WTC11 (cell line): Measurements from ENCODE around the gene CTTN. TPM values are rescaled to one million over a fixed set of nuclear protein-coding genes. Genes with fewer than 3 reads are reported as not detected.
A peak's percentile ranks its signal among the peaks of the same experiment; 100 is the strongest.

Experiments used
- ATAC-seq: fragments of 200-7000 bp; cut with Tn5 transposase; 2 replicates; pipeline ENCODE4 v1.10.0; 2021; ENCODE audit warnings: mild to moderate bottlenecking, moderate library complexity
- CTCF ChIA-PET: fragments of 300-600 bp; sonication (Branson Sonifier 250); formaldehyde crosslinking; loops from one replicate; lab custom pipeline; 2021; ENCODE audit warnings: antibody characterized with exemption; lab: Charles Lee
- POLR2A ChIA-PET: fragments of 350-600 bp; sonication (Branson Sonifier 250); formaldehyde crosslinking; loops from one replicate; lab custom pipeline; 2021; ENCODE audit warnings: antibody characterized with exemption; lab: Charles Lee
- DNase-seq: peaks from one replicate; pipeline ENCODE4 v3.0.0; 2021; ENCODE audit warnings: low spot score
- H3K27ac Mint-ChIP-seq: 2 replicates; pipeline ENCODE4 v1.8.0; 2021; ENCODE audit warnings: mixed read lengths
- H3K27me3 Mint-ChIP-seq: 2 replicates; pipeline ENCODE4 v1.8.0; 2021; ENCODE audit warnings: low read depth, mild to moderate bottlenecking, moderate library complexity, mixed read lengths
- H3K36me3 Mint-ChIP-seq: 2 replicates; pipeline ENCODE4 v1.8.0; 2021; ENCODE audit warnings: mixed read lengths
- H3K4me1 Mint-ChIP-seq: 2 replicates; pipeline ENCODE4 v1.8.0; 2022; ENCODE audit warnings: mixed read lengths
- H3K4me3 Mint-ChIP-seq: 2 replicates; pipeline ENCODE4 v1.8.0; 2021; ENCODE audit warnings: mild to moderate bottlenecking, moderate library complexity, mixed read lengths
- H3K9me3 Mint-ChIP-seq: 2 replicates; pipeline ENCODE4 v1.8.0; 2021; ENCODE audit warnings: mixed read lengths
- ATF1 ChIP-seq: sonication (generic); formaldehyde crosslinking; IDR thresholded peaks from 2 replicates; pipeline ENCODE4 v1.8.1; 2023; ENCODE audit warnings: mild to moderate bottlenecking, moderate library complexity, missing genetic modification reagents
- ATF2 ChIP-seq: sonication (generic); formaldehyde crosslinking; IDR thresholded peaks from 2 replicates; pipeline ENCODE4 v1.8.1; 2022; ENCODE audit warnings: low read depth, missing genetic modification reagents, borderline replicate concordance
- ATF6 ChIP-seq: sonication (generic); formaldehyde crosslinking; IDR thresholded peaks from 2 replicates; pipeline ENCODE4 v1.8.1; 2023; ENCODE audit warnings: mild to moderate bottlenecking, missing genetic modification reagents
- ERG ChIP-seq: fragments of 250-450 bp; sonication (Bioruptor Pico); IDR thresholded peaks from 2 replicates; pipeline ENCODE4 v1.8.0; 2021; ENCODE audit warnings: mild to moderate bottlenecking
- ETV6 ChIP-seq: sonication (generic); formaldehyde crosslinking; IDR thresholded peaks from 2 replicates; pipeline ENCODE4 v1.8.1; 2022; ENCODE audit warnings: mild to moderate bottlenecking, missing genetic modification reagents
- FOXP1 ChIP-seq: sonication (generic); formaldehyde crosslinking; IDR thresholded peaks from 2 replicates; pipeline ENCODE4 v1.8.0; 2022; ENCODE audit warnings: missing genetic modification reagents, mild to moderate bottlenecking, moderate library complexity, borderline replicate concordance
- GRHL2 ChIP-seq: fragments of 250-450 bp; sonication (Bioruptor Pico); IDR thresholded peaks from 2 replicates; pipeline ENCODE4 v1.8.0; 2022; ENCODE audit warnings: mild to moderate bottlenecking, moderate library complexity; ENCODE audit not compliant: insufficient replicate concordance, severe bottlenecking
- NR1H2 ChIP-seq: sonication (generic); formaldehyde crosslinking; IDR thresholded peaks from 2 replicates; pipeline ENCODE4 v1.9.0; 2021; ENCODE audit warnings: mild to moderate bottlenecking, moderate library complexity, missing genetic modification reagents
- NR2C2 ChIP-seq: sonication (generic); formaldehyde crosslinking; IDR thresholded peaks from 2 replicates; pipeline ENCODE4 v1.8.0; 2022; ENCODE audit warnings: mild to moderate bottlenecking, missing genetic modification reagents
- TCF7 ChIP-seq: sonication (generic); formaldehyde crosslinking; IDR thresholded peaks from 2 replicates; pipeline ENCODE4 v1.8.0; 2022; ENCODE audit warnings: mild to moderate bottlenecking, low read depth, missing genetic modification reagents, moderate library complexity
- ZNF121 ChIP-seq: sonication (generic); formaldehyde crosslinking; IDR thresholded peaks from 2 replicates; pipeline ENCODE4 v1.8.0; 2023; ENCODE audit warnings: missing genetic modification reagents
- ZNF219 ChIP-seq: sonication (generic); formaldehyde crosslinking; IDR thresholded peaks from 2 replicates; pipeline ENCODE4 v1.8.0; 2023; ENCODE audit warnings: missing genetic modification reagents, mild to moderate bottlenecking, borderline replicate concordance
- ZNF317 ChIP-seq: sonication (generic); formaldehyde crosslinking; IDR thresholded peaks from 2 replicates; pipeline ENCODE4 v1.8.1; 2023; ENCODE audit warnings: low read depth, mild to moderate bottlenecking, moderate library complexity, missing genetic modification reagents, borderline replicate concordance
- ZNF396 ChIP-seq: fragments of 250-450 bp; sonication (Bioruptor Pico); IDR thresholded peaks from 2 replicates; pipeline ENCODE4 v1.8.0; 2021; ENCODE audit warnings: mild to moderate bottlenecking, moderate library complexity, borderline replicate concordance
- total RNA-seq: library from RNA; stranded (reverse); gene quantifications from 3 replicates; pipeline ENCODE4 v1.2.3, GENCODE V29; 2021
- TF ChIP-seq, protein P1 (sequence below): sonication (generic); formaldehyde crosslinking; IDR thresholded peaks from 2 replicates; pipeline ENCODE4 v1.8.0; 2022; ENCODE audit warnings: mild to moderate bottlenecking, missing genetic modification reagents
- TF ChIP-seq, protein P2 (sequence below): sonication (generic); formaldehyde crosslinking; IDR thresholded peaks from 2 replicates; pipeline ENCODE4 v1.8.0; 2023; ENCODE audit warnings: missing genetic modification reagents, mild to moderate bottlenecking, borderline replicate concordance
- TF ChIP-seq, protein P3 (sequence below): sonication (generic); formaldehyde crosslinking; IDR thresholded peaks from 2 replicates; pipeline ENCODE4 v1.8.1; 2022; ENCODE audit warnings: mild to moderate bottlenecking, missing genetic modification reagents, moderate library complexity, borderline replicate concordance

The CTTN gene
- total RNA-seq, 1 experiment from 2014 or later: 281 TPM

GRCh38 chr11:70353900-70354568 is 44.3 kb upstream of the CTTN start (continued):
- no peak for TF ChIP-seq ATF2 (CRISPR knock-in tag)
- TF ChIP-seq ERG (CRISPR knock-in tag): no peak
- no peak for TF ChIP-seq TCF7 (CRISPR knock-in tag)
- TF ChIP-seq, protein P1, sequence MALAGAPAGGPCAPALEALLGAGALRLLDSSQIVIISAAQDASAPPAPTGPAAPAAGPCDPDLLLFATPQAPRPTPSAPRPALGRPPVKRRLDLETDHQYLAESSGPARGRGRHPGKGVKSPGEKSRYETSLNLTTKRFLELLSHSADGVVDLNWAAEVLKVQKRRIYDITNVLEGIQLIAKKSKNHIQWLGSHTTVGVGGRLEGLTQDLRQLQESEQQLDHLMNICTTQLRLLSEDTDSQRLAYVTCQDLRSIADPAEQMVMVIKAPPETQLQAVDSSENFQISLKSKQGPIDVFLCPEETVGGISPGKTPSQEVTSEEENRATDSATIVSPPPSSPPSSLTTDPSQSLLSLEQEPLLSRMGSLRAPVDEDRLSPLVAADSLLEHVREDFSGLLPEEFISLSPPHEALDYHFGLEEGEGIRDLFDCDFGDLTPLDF: no peak

- TF ChIP-seq GRHL2 (CRISPR knock-in tag) (no peak), NR2C2 (CRISPR knock-in tag) (no peak), ZNF396 (no peak), NR1H2 (CRISPR knock-in tag) (no peak), ZNF219 (CRISPR knock-in tag) (no peak), ATF1 (CRISPR knock-in tag) (no peak)
- TF ChIP-seq, protein P2, sequence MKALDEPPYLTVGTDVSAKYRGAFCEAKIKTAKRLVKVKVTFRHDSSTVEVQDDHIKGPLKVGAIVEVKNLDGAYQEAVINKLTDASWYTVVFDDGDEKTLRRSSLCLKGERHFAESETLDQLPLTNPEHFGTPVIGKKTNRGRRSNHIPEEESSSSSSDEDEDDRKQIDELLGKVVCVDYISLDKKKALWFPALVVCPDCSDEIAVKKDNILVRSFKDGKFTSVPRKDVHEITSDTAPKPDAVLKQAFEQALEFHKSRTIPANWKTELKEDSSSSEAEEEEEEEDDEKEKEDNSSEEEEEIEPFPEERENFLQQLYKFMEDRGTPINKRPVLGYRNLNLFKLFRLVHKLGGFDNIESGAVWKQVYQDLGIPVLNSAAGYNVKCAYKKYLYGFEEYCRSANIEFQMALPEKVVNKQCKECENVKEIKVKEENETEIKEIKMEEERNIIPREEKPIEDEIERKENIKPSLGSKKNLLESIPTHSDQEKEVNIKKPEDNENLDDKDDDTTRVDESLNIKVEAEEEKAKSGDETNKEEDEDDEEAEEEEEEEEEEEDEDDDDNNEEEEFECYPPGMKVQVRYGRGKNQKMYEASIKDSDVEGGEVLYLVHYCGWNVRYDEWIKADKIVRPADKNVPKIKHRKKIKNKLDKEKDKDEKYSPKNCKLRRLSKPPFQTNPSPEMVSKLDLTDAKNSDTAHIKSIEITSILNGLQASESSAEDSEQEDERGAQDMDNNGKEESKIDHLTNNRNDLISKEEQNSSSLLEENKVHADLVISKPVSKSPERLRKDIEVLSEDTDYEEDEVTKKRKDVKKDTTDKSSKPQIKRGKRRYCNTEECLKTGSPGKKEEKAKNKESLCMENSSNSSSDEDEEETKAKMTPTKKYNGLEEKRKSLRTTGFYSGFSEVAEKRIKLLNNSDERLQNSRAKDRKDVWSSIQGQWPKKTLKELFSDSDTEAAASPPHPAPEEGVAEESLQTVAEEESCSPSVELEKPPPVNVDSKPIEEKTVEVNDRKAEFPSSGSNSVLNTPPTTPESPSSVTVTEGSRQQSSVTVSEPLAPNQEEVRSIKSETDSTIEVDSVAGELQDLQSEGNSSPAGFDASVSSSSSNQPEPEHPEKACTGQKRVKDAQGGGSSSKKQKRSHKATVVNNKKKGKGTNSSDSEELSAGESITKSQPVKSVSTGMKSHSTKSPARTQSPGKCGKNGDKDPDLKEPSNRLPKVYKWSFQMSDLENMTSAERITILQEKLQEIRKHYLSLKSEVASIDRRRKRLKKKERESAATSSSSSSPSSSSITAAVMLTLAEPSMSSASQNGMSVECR (CRISPR knock-in tag): no peak
- TF ChIP-seq, protein P3, sequence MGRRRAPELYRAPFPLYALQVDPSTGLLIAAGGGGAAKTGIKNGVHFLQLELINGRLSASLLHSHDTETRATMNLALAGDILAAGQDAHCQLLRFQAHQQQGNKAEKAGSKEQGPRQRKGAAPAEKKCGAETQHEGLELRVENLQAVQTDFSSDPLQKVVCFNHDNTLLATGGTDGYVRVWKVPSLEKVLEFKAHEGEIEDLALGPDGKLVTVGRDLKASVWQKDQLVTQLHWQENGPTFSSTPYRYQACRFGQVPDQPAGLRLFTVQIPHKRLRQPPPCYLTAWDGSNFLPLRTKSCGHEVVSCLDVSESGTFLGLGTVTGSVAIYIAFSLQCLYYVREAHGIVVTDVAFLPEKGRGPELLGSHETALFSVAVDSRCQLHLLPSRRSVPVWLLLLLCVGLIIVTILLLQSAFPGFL: no peak
- no peaks in the 10 kb centered on the region for H3K27me3 Mint-ChIP-seq
- ATAC-seq (no peak), DNase-seq (no peak)
- H3K4me1 Mint-ChIP-seq: 0 out of 2 replicates have a peak, but pooled peaks cover 2% of the 10 kb centered on the region
- no peak overlapping the region for H3K4me3 Mint-ChIP-seq
- H3K27ac Mint-ChIP-seq: no peak overlapping the region
- peaks cover 77% of the 10 kb centered on the region for H3K36me3 Mint-ChIP-seq
- ChIA-PET CTCF (no interaction called here), POLR2A (no interaction called here)
- H3K9me3 Mint-ChIP-seq: no peaks in the 10 kb centered on the region
Observed at GRCh38 chr11:70354629-70355028, 43.7 kb upstream of the CTTN start.

GRCh38 chr11:70358753-70359152 is 39.6 kb upstream of the CTTN start:
- Mint-ChIP-seq H3K27ac (peak overlapping the region; percentile 19; the same call in 1 of the 2 replicates), H3K36me3 (peaks cover 88% of the 10 kb centered on the region), H3K9me3 (no peaks in the 10 kb centered on the region), H3K4me3 (no peak overlapping the region), H3K4me1 (no peaks in the 10 kb centered on the region), H3K27me3 (no peaks in the 10 kb centered on the region)
- ChIA-PET POLR2A (no interaction called here), CTCF (no interaction called here)
- DNase-seq (no peak), ATAC-seq (no peak)
- TF ChIP-seq FOXP1: no peak
- no peak for TF ChIP-seq ATF6 (CRISPR knock-in tag)
- TF ChIP-seq ZNF121 (CRISPR knock-in tag): no peak
- no peak for TF ChIP-seq ZNF317
- no peak for TF ChIP-seq ATF2 (CRISPR knock-in tag)
- no peak for TF ChIP-seq ZNF219 (CRISPR knock-in tag)
- TF ChIP-seq ETV6: no peak
